HCT116 (cell line): ENCODE data around the gene NEK1. TPM values are rescaled to one million over a fixed set of nuclear protein-coding genes. Genes with fewer than 3 reads are reported as not detected.

Experiments used
- ATAC-seq: fragments of 200-7000 bp; cut with Tn5 transposase; 2 replicates; pipeline ENCODE4 v1.9.1; 2020; ENCODE audit warnings: mild to moderate bottlenecking, moderate library complexity
- BruUV-seq: library from RNA; stranded (reverse); fragments of 400-500 nt; replicated peaks from 2 replicates; lab custom pipeline; 2021; lab: Mats Ljungman, UMichigan
- CTCF ChIA-PET: fragments of 300-600 bp; sonication (Branson Sonifier 250); formaldehyde crosslinking; loops from one replicate; lab custom pipeline; 2021; ENCODE audit warnings: antibody characterized with exemption; lab: Charles Lee
- POLR2A ChIA-PET: fragments of 300-600, 350-600 bp; sonication (Branson Sonifier 250); formaldehyde crosslinking; loops from one replicate; lab custom pipeline; 2021; ENCODE audit warnings: antibody characterized with exemption; lab: Charles Lee
- RAD21 ChIA-PET, 2 experiments: fragments of 300-600 bp; sonication (Branson Sonifier 250); formaldehyde crosslinking; loops; one replicate each; lab custom pipeline; 2023; ENCODE audit warnings: low total read pairs in 2 of 2; ENCODE audit not compliant: uncharacterized antibody in 2 of 2, unreplicated experiment in 2 of 2, low non-redundant PET in 1 of 2; lab: Charles Lee
- DNase-seq: peaks from one replicate; pipeline ENCODE4 v3.0.0-alpha.2; 2010; ENCODE audit warnings: low read depth, low spot score
- H2AFZ ChIP-seq: fragments of 200-600 bp; shearing (Covaris generic), sonication (generic); 2 replicates; pipeline ENCODE4 v1.6.1; 2017; ENCODE audit warnings: low read depth, mixed run types, mixed read lengths, antibody characterized with exemption, low read length; ENCODE audit not compliant: poor library complexity, severe bottlenecking
- H3K27ac ChIP-seq: 2 replicates; pipeline ENCODE4 v1.5.1; 2012; ENCODE audit warnings: low read depth, low read length
- H3K27me3 ChIP-seq: fragments of 200-600 bp; sonication (generic); 2 replicates; pipeline ENCODE4 v1.6.1; 2016; ENCODE audit warnings: mixed run types, low read length, mixed read lengths; ENCODE audit not compliant: insufficient read depth
- H3K36me3 ChIP-seq, 2 experiments: fragments of 200-500 bp in 1 of 2; fragments of 200-600 bp in 1 of 2; sonication (Bioruptor generic) in 1 of 2; sonication (generic) in 1 of 2; 2 replicates each; pipeline versions ENCODE4 v1.5.1 to v1.6.1; 2014 to 2016; ENCODE audit warnings: low read length in 2 of 2, inconsistent platforms in 1 of 2, mixed read lengths in 1 of 2, mixed run types in 1 of 2; ENCODE audit not compliant: insufficient read depth in 2 of 2, control insufficient read depth in 1 of 2
- H3K4me1 ChIP-seq, 2 experiments: fragments of 200-600 bp in 1 of 2; sonication (generic) in 1 of 2; 2 replicates each; pipeline versions ENCODE4 v1.5.1 to v1.6.1; 2012 to 2017; ENCODE audit warnings: low read length in 2 of 2, inconsistent platforms in 1 of 2, mild to moderate bottlenecking in 1 of 2, mixed read lengths in 1 of 2, mixed run types in 1 of 2, moderate library complexity in 1 of 2; ENCODE audit not compliant: insufficient read depth in 2 of 2, control insufficient read depth in 1 of 2
- H3K4me2 ChIP-seq: fragments of 200-600 bp; sonication (generic); 2 replicates; pipeline ENCODE4 v1.6.1; 2017; ENCODE audit warnings: mixed run types, low read length, mixed read lengths
- H3K4me3 ChIP-seq, 2 experiments: fragments of 200-600 bp in 1 of 2; sonication (generic) in 1 of 2; replicated peaks in 1 of 2; 2 replicates each; pipeline ENCODE4 v1.5.1; 2011 to 2016; ENCODE audit warnings: low read length in 2 of 2, control low read depth in 1 of 2, low read depth in 1 of 2, mild to moderate bottlenecking in 1 of 2, mixed read lengths in 1 of 2, mixed run types in 1 of 2
- H3K79me2 ChIP-seq: fragments of 200-600 bp; sonication (generic); 2 replicates; pipeline ENCODE4 v1.6.1; 2017; ENCODE audit warnings: mild to moderate bottlenecking, mixed run types, low read length, moderate library complexity, mixed read lengths; ENCODE audit not compliant: insufficient read depth
- H3K9ac ChIP-seq: fragments of 200-600 bp; sonication (generic); 2 replicates; pipeline ENCODE4 v1.6.1; 2016; ENCODE audit warnings: low read length, mixed read lengths
- H3K9me2 ChIP-seq: fragments of 200-600 bp; sonication (generic), shearing (Covaris generic); 2 replicates; pipeline ENCODE4 v1.6.1; 2017; ENCODE audit warnings: mixed run types, mild to moderate bottlenecking, moderate library complexity; ENCODE audit not compliant: insufficient read depth
- H3K9me3 ChIP-seq, 2 experiments: fragments of 200-500 bp in 1 of 2; fragments of 200-600 bp in 1 of 2; sonication (Bioruptor generic) in 1 of 2; sonication (generic) in 1 of 2; 2 replicates each; pipeline ENCODE4 v1.6.1; 2014 to 2017; ENCODE audit warnings: low read length in 2 of 2, mixed read lengths in 2 of 2, inconsistent platforms in 1 of 2, low read depth in 1 of 2, mild to moderate bottlenecking in 1 of 2, mixed run types in 1 of 2, moderate library complexity in 1 of 2; ENCODE audit not compliant: control insufficient read depth in 1 of 2, insufficient read depth in 1 of 2
- H4K20me1 ChIP-seq: fragments of 200-600 bp; sonication (generic), shearing (Covaris generic); 2 replicates; pipeline ENCODE4 v1.6.1; 2017; ENCODE audit warnings: mixed run types, mild to moderate bottlenecking, moderate library complexity; ENCODE audit not compliant: insufficient read depth
- CBX3 ChIP-seq: IDR thresholded peaks from 2 replicates; pipeline ENCODE4 v1.6.1; 2012; ENCODE audit warnings: low read depth
- CTCF ChIP-seq, 3 experiments: fragments of 200-600 bp in 1 of 3; sonication (generic) in 1 of 3; IDR thresholded peaks in 2 of 3; conservative IDR thresholded peaks in 1 of 3; 2 replicates each; pipeline ENCODE4 v1.5.1; 2012 to 2017; ENCODE audit warnings: low read depth in 2 of 3, low read length in 2 of 3, antibody characterized with exemption in 1 of 3, borderline replicate concordance in 1 of 3, control low read depth in 1 of 3, mild to moderate bottlenecking in 1 of 3, mixed read lengths in 1 of 3, mixed run types in 1 of 3, moderate library complexity in 1 of 3; ENCODE audit not compliant: insufficient read depth in 1 of 3
- SIN3A ChIP-seq: IDR thresholded peaks from 2 replicates; pipeline ENCODE4 v1.6.1; 2012; ENCODE audit warnings: low read depth
- YY1 ChIP-seq: IDR thresholded peaks from 2 replicates; pipeline ENCODE4 v1.6.1; 2011; ENCODE audit warnings: low read length, low read depth, moderate library complexity, mild to moderate bottlenecking; ENCODE audit not compliant: insufficient replicate concordance; ENCODE audit errors: extremely low read depth
- ZBTB33 ChIP-seq: IDR thresholded peaks from 2 replicates; pipeline ENCODE4 v1.6.1; 2011; ENCODE audit warnings: mild to moderate bottlenecking, low read length, moderate library complexity; ENCODE audit not compliant: insufficient replicate concordance; ENCODE audit errors: extremely low read depth
- intact Hi-C: fragments of 100-400 bp; cut with micrococcal nuclease; formaldehyde crosslinking; loops from 2 replicates; pipeline ENCODE4 v1.10.0; 2022
- total RNA-seq: library from RNA; stranded (reverse); gene quantifications from one replicate; pipeline ENCODE4 v1.2.1, GENCODE V29; 2021; ENCODE audit not compliant: unreplicated experiment

NEK1 gene
- total RNA-seq, 1 experiment from 2014 or later: 13.3 TPM

- no peak for ATAC-seq
- intact Hi-C loops: no loop called here
- POLR2A ChIA-PET: no interaction called here
Observed at GRCh38 chr4:169366821-169367220, 245.6 kb downstream of the NEK1 start.

More at GRCh38 chr4:169366821-169367220, 245.6 kb downstream of the NEK1 start:
- Histone ChIP-seq H3K27me3 (no peaks in the 10 kb centered on the region), H3K4me1 (peaks cover 0 to 9% of the 10 kb centered on the region in 2 experiments; a peak in 2 of 4 replicates), H3K9ac (no peak overlapping the region), H4K20me1 (no peaks in the 10 kb centered on the region), H3K4me3 (no peak overlapping the region), H3K4me2 (no peak overlapping the region), H2AFZ (no peak overlapping the region), H3K9me3 (0 out of 4 replicates have a peak, but pooled peaks cover 0 to 6% of the 10 kb centered on the region in 2 experiments), H3K27ac (no peak overlapping the region), H3K9me2 (no peaks in the 10 kb centered on the region), H3K79me2 (no peaks in the 10 kb centered on the region), H3K36me3 (no peaks in the 10 kb centered on the region)
- ChIA-PET RAD21 (no interaction called here), CTCF (no interaction called here)
- TF ChIP-seq ZBTB33: no peak
- TF ChIP-seq CTCF (IDR thresholded peaks at IDR 0.05 in 2 of 3, conservative IDR thresholded peaks at IDR 0.05 in 1 of 3; ENCODE audit: borderline replicate concordance in 1 of 3, insufficient read depth in 1 of 3, low read depth in 2 of 3, low read length in 2 of 3): no peak
- no peak for TF ChIP-seq SIN3A
- TF ChIP-seq CBX3: peak; percentile 63; the same call in 1 of the 2 replicates
- no peak for TF ChIP-seq YY1
- DNase-seq: no peak
- BruUV-seq: no TSS peak
